Stimulated activated naive CD8-positive, alpha-beta T cell treated with anti-CD3 and anti-CD28 coated beads, Interleukin-15, Interleukin-2, amounts not matched to agents 100 ng/mL and 50 ng/mL, for 24 hours (primary cell): ENCODE results near the gene KIAA1191.
A peak's percentile ranks its signal among the peaks of the same experiment; 100 is the strongest.

Experiments used
- H3K27ac Mint-ChIP-seq: one replicate; pipeline ENCODE4 v1.8.0; 2021; ENCODE audit warnings: mild to moderate bottlenecking, mixed read lengths
- H3K27me3 Mint-ChIP-seq: one replicate; pipeline ENCODE4 v1.8.0; 2021; ENCODE audit warnings: mixed read lengths
- H3K36me3 Mint-ChIP-seq: one replicate; pipeline ENCODE4 v1.8.0; 2021; ENCODE audit warnings: low read depth, mixed read lengths
- H3K4me1 Mint-ChIP-seq: one replicate; pipeline ENCODE4 v1.8.0; 2021; ENCODE audit warnings: low read depth, mixed read lengths
- H3K4me3 Mint-ChIP-seq: one replicate; pipeline ENCODE4 v1.8.0; 2021; ENCODE audit warnings: mild to moderate bottlenecking, mixed read lengths
- H3K9me3 Mint-ChIP-seq: one replicate; pipeline ENCODE4 v1.8.0; 2021; ENCODE audit warnings: mixed read lengths

The KIAA1191 gene

GRCh38 chr5:176360894-176361436 lies 599 bp downstream of the KIAA1191 start:
- Mint-ChIP-seq H3K9me3 (no peaks in the 10 kb centered on the region), H3K27ac (peak overlapping the region; percentile 97), H3K36me3 (peaks cover 19% of the 10 kb centered on the region), H3K27me3 (no peaks in the 10 kb centered on the region), H3K4me3 (peak overlapping the region; percentile 98), H3K4me1 (peaks cover 33% of the 10 kb centered on the region)

DNA sequence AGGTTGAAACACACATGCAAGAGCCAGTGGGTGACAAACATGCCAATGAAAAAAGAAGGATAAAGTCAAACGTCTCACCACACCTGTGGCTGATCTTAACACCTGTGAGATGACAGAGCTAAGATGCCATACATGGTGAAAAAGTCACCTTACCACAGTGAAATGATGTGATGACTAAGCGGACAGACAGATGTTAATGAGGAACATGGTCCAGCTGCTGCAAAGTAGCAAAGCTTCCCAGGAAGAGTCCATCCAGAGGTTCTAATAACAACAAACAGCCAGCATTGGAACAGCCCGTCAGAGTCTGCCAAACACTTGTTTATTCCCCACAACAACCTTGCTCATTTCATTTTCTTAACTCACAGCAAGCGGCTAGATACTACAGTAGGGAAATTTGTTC lies 1.9 kb downstream of the KIAA1191 start:
- H3K27me3 Mint-ChIP-seq: no peaks in the 10 kb centered on the region
- H3K4me1 Mint-ChIP-seq: peaks cover 33% of the 10 kb centered on the region
- H3K27ac Mint-ChIP-seq: peak overlapping the region; percentile 59
- peaks cover 25% of the 10 kb centered on the region for H3K36me3 Mint-ChIP-seq
- no peaks in the 10 kb centered on the region for H3K9me3 Mint-ChIP-seq
- peak overlapping the region; percentile 80 for H3K4me3 Mint-ChIP-seq

- Mint-ChIP-seq H3K36me3 (peaks cover 43% of the 10 kb centered on the region), H3K9me3 (no peaks in the 10 kb centered on the region), H3K27ac (no peak overlapping the region), H3K4me1 (peaks cover 20% of the 10 kb centered on the region), H3K27me3 (no peaks in the 10 kb centered on the region), H3K4me3 (no peak overlapping the region)
Observed at GRCh38 chr5:176356179-176356566, 5.4 kb downstream of the KIAA1191 start.

DNA sequence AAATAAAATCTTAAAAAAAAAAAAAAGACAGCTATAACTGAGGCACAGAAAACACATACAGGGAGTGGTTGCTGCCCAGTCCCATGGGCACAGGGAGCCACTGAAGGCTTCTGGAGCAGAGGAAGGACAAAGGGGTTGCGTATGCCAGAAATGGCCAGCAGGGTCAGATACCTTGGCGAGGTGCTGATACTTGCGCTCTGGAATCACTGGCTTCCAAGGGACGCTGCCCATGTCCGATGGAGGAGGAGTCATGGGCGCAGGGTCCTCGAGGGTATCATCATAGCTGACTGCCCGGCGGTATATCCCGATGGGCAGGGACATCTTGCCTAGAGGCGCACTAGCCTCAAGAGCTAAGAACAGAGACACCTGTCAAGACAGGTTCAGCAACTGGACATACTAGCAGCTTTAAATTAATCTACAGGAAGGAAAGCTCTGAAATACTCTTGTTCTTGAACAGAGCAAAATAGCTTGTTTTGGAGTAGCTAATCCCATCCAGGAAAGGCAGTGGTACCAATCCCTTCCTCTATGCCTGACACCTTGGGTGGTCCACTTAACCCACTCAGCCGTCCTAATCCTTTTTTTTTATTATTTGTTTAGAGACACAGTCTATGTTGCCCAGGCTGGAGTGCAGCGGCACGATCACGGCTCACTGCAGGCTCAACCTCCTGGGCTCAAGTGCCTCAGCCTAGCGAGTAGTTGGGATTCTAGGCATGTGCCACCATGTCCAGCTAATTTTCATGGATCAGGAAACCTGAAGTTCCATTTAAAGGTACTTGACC lies 6.0 kb downstream of the KIAA1191 start:
- Mint-ChIP-seq H3K4me1 (peaks cover 20% of the 10 kb centered on the region), H3K36me3 (peaks cover 46% of the 10 kb centered on the region), H3K9me3 (no peaks in the 10 kb centered on the region), H3K27me3 (no peaks in the 10 kb centered on the region), H3K4me3 (no peak overlapping the region), H3K27ac (no peak overlapping the region)

DNA sequence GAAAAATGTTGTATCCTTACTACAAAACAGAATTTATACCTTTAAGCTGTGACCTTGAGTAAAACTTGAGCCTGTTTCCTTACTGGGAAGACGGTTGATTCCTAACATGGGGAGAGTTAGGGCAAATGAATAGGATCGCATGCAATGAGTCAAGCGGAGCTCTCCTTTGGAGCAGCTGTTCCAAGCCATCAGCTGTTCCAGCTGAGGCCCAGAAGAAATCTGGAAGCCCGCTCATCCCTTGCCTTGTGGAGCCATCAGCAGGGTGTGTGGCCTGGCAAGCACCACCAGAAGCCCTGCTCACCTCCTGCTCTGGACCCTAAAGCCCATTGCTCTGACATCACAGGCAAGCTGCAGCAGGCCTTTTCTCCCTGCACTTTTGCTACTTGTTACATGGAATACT lies 8.0 kb downstream of the KIAA1191 start:
- no peaks in the 10 kb centered on the region for H3K27me3 Mint-ChIP-seq
- H3K9me3 Mint-ChIP-seq: no peaks in the 10 kb centered on the region
- no peak overlapping the region for H3K27ac Mint-ChIP-seq
- H3K36me3 Mint-ChIP-seq: peaks cover 53% of the 10 kb centered on the region
- H3K4me3 Mint-ChIP-seq: no peak overlapping the region
- peaks cover 12% of the 10 kb centered on the region for H3K4me1 Mint-ChIP-seq

DNA sequence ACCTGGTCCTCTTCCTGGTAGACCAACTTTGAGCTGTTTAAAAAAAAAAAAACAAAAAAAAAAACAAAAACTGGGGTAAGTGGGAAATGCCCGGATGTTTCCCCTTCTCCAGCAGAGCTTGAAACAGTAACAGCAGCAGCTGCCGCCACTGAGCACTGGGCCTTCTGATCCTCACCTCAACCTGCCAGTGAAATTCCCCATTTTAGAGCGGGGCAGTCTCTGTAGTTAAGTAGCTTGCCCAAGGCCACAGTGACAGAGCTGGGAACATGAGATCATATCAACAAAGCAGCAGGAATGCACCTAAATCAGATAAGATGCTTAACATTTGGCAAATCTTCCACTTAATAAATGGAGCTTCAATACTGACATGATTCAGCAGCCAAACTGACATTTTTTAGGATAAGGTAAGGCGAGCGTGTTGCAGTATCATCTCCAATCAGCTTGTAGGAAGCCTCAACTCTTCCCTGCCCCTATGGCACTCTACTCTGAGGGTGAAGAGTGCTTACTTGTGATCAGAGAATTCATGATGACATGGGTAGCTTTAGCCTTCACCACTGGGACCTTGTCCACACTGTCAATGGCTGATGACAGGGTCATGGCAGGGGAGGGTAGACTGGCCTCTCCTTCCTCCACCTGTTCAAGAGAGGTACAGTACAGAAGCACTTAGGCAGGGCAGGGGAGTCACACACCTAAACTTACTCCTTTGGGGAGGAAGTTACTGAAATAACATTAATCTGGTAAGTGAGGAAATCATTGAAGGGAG lies 9.3 kb downstream of the KIAA1191 start:
- Mint-ChIP-seq H3K36me3 (peaks cover 51% of the 10 kb centered on the region), H3K9me3 (no peaks in the 10 kb centered on the region), H3K27ac (no peak overlapping the region), H3K4me1 (peaks cover 2% of the 10 kb centered on the region), H3K4me3 (no peak overlapping the region), H3K27me3 (no peaks in the 10 kb centered on the region)

DNA sequence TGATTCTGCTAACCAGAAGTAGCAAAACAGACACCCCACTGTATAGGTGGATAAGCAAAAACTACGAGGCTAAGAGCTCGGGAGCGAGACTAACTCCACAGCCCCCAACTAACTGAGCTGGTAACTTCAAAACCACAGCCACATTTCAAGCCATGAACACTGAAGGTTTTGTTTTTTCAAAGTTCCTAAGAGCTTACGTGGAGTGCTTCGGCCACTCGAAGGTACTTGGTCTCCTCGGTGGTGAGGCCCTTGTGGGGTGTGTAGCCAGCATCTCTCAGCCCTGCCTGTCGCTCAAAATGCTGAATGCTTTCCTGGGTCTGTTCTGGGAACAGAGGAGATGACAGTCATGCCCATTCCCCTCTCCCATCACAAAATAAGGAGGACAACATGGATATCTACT lies 11.1 kb downstream of the KIAA1191 start:
- H3K4me1 Mint-ChIP-seq: no peaks in the 10 kb centered on the region
- peaks cover 53% of the 10 kb centered on the region for H3K36me3 Mint-ChIP-seq
- peak overlapping the region; percentile 18 for H3K27ac Mint-ChIP-seq
- H3K9me3 Mint-ChIP-seq: no peaks in the 10 kb centered on the region
- no peaks in the 10 kb centered on the region for H3K27me3 Mint-ChIP-seq
- H3K4me3 Mint-ChIP-seq: no peak overlapping the region

DNA sequence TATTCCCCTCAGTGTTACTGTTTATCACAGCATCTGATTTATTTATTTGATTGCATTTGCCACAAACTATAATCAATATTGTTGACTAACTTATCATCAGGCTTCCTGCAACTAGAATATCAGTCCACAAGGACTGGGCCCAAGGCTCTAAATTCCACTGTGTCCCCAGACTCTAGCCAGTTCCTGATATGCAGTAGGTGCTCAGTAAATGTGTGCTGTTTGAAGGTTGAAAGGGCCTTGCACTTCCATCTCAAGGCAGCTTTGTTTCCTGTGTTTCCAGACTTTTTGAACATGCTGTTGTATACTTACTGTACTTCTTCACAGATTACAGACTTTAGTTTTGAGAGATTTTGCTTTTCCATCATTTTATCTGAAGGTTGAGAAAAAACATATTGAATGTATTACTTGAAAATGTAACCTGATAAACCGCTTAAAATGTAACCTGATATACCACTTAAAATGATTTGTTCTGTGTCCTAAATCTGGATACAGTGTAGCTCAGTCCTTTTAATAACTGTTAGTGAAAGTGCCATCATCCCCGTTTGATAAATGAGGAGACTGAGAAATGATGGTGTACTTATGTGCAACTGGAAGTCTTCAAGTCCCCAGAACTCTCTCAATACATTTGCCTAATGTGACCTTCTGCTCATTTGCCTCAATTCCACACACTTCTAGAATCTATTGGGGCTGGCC lies 18.7 kb downstream of the KIAA1191 start:
- Mint-ChIP-seq H3K4me3 (no peak overlapping the region), H3K27me3 (no peaks in the 10 kb centered on the region), H3K9me3 (no peaks in the 10 kb centered on the region), H3K36me3 (peaks cover 18% of the 10 kb centered on the region), H3K4me1 (no peaks in the 10 kb centered on the region), H3K27ac (no peak overlapping the region)

DNA sequence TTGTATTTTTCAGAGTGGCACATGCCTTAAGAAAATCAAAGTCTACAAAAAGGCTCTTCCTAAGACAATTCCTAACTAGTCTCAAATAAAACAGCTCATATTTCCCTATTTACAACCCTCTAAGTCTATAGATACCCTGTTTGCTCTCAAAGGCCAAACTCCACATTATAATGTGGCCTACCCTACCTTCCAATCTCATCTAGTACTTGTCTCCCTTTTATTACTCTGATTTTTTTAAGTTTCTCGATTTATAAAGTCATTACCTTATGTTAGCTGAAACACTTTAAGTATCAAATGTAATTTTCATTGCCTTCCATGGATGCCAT lies 19.4 kb downstream of the KIAA1191 start:
- Mint-ChIP-seq H3K27ac (no peak overlapping the region), H3K4me3 (no peak overlapping the region), H3K4me1 (no peaks in the 10 kb centered on the region), H3K27me3 (no peaks in the 10 kb centered on the region), H3K9me3 (no peaks in the 10 kb centered on the region), H3K36me3 (peaks cover 20% of the 10 kb centered on the region)

- Mint-ChIP-seq H3K27ac (no peak overlapping the region), H3K9me3 (no peaks in the 10 kb centered on the region), H3K4me3 (no peak overlapping the region), H3K36me3 (peaks cover 25% of the 10 kb centered on the region), H3K27me3 (no peaks in the 10 kb centered on the region), H3K4me1 (no peaks in the 10 kb centered on the region)
Observed at GRCh38 chr5:176341325-176342157, 20.0 kb downstream of the KIAA1191 start.

- H3K27me3 Mint-ChIP-seq: no peaks in the 10 kb centered on the region
- H3K27ac Mint-ChIP-seq: no peak overlapping the region
- no peaks in the 10 kb centered on the region for H3K4me1 Mint-ChIP-seq
- no peak overlapping the region for H3K4me3 Mint-ChIP-seq
- H3K9me3 Mint-ChIP-seq: no peaks in the 10 kb centered on the region
- peaks cover 32% of the 10 kb centered on the region for H3K36me3 Mint-ChIP-seq
Observed at GRCh38 chr5:176339304-176339703, 22.3 kb downstream of the KIAA1191 start.

- H3K36me3 Mint-ChIP-seq: peaks cover 41% of the 10 kb centered on the region
Observed at GRCh38 chr5:176337913-176338312, 23.7 kb downstream of the KIAA1191 start.

GRCh38 chr5:176334031-176334770 lies 27.4 kb downstream of the KIAA1191 start:
- Mint-ChIP-seq H3K27me3 (no peaks in the 10 kb centered on the region), H3K9me3 (peaks cover 6% of the 10 kb centered on the region), H3K4me3 (no peak overlapping the region), H3K27ac (no peak overlapping the region), H3K4me1 (no peaks in the 10 kb centered on the region), H3K36me3 (peaks cover 49% of the 10 kb centered on the region)

More at GRCh38 chr5:176337913-176338312, 23.7 kb downstream of the KIAA1191 start:
- Mint-ChIP-seq H3K27me3 (no peaks in the 10 kb centered on the region), H3K9me3 (peaks cover 6% of the 10 kb centered on the region), H3K27ac (no peak overlapping the region), H3K4me3 (no peak overlapping the region), H3K4me1 (no peaks in the 10 kb centered on the region)

DNA sequence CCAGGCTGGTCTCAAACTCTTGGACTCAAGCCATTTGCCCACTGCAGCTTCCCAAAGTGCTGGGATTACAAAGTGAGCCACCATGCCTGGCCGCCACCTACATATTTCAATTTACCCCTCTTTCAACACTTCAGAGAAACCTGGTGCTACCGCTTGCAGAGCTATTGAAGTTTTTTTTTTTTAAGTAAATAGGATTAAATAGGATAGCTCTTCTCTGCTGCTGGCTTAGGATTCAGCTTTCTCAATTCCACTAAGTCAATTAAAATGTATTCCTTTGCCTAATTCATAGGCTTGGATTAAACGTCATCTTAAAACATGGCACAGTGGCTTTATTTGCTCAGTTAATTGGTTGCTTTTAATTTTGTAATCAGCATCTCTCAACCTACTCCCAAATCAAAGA lies 41.0 kb downstream of the KIAA1191 start:
- no peak overlapping the region for H3K27ac Mint-ChIP-seq
- peaks cover 27% of the 10 kb centered on the region for H3K36me3 Mint-ChIP-seq
- H3K9me3 Mint-ChIP-seq: no peaks in the 10 kb centered on the region
- no peaks in the 10 kb centered on the region for H3K27me3 Mint-ChIP-seq
- H3K4me1 Mint-ChIP-seq: no peaks in the 10 kb centered on the region
- H3K4me3 Mint-ChIP-seq: no peak overlapping the region
